Left cardiac atrium (tissue), 4 donors: ENCODE measurements around the gene PPIF. TPM values are rescaled to one million over a fixed set of nuclear protein-coding genes. Genes with fewer than 3 reads are reported as not detected.

ENCODE experiments used
- ATAC-seq, 2 donors: fragments of 200-7000 bp; cut with Tn5 transposase; one replicate each; pipeline ENCODE4 v1.9.1; 2020; ENCODE audit warnings: mild to moderate bottlenecking in 2 of 2, moderate library complexity in 2 of 2
- DNase-seq: peaks from one replicate; pipeline ENCODE4 v3.0.0-alpha.2; 2020
- intact Hi-C, 2 donors: fragments of 100-400 bp; cut with DNase I; formaldehyde crosslinking; loops; one replicate each; pipeline versions ENCODE4 v1.14.1 to v1.15.1; 2022 to 2023
- total RNA-seq, 2 donors: library from RNA; stranded (reverse); fragmentation: NEBNext Ultra II Directional; extraction: Animal tissue kit (Norgen Biotek cat#: 25700); gene quantifications; one replicate each; pipeline ENCODE4 v1.2.1, GENCODE V29; 2021
- donor health status: DM: no; HTN: yes; CAD: no.
- donor health status: DM: no; HTN: yes; CAD: no; lungs with severe emphysema.
- donor health status: DM: yes; HTN: yes; CAD: no.
- donor health status: Dilated cardiomyopathy.

The PPIF gene
- total RNA-seq, 2 donors from 2014 or later: 110 to 155 TPM

- intact Hi-C loops: no loop called here
- ATAC-seq (peak in 1 of 2 donors; percentile 57), DNase-seq (peak; percentile 35)
These were observed 44.2 kb downstream of the PPIF start for GRCh38 chr10:79391231-79392019.

- no peak for ATAC-seq
- DNase-seq: no peak
- intact Hi-C loops: no loop called here
These were observed 44.7 kb downstream of the PPIF start for GRCh38 chr10:79392020-79392398.

GRCh38 chr10:79392506-79393176, 45.4 kb downstream of the PPIF start:
- DNase-seq (peak; percentile 22), ATAC-seq (peak; percentile 11 to 76)
- intact Hi-C loops: no loop called here

GRCh38 chr10:79393221-79393923, 46.1 kb downstream of the PPIF start:
- no peak for ATAC-seq
- intact Hi-C loops: no loop called here
- peak; percentile 10 for DNase-seq

GRCh38 chr10:79393924-79394610, 46.8 kb downstream of the PPIF start:
- peak; percentile 10 for DNase-seq
- intact Hi-C loops: no loop called here
- no peak for ATAC-seq

- intact Hi-C loops: no loop called here
- peak; percentile 4 for DNase-seq
These were observed 47.4 kb downstream of the PPIF start for GRCh38 chr10:79394664-79395063.

GRCh38 chr10:79396520-79396919, 49.3 kb downstream of the PPIF start:
- intact Hi-C loops: no loop called here
- DNase-seq: peak; percentile 1
- ATAC-seq: no peak

More at GRCh38 chr10:79394664-79395063, 47.4 kb downstream of the PPIF start:
- ATAC-seq: no peak

- DNase-seq (no peak), ATAC-seq (no peak)
- intact Hi-C loops: no loop called here
These were observed 49.8 kb downstream of the PPIF start for GRCh38 chr10:79397051-79397450.

- intact Hi-C loops: no loop called here
- peak; percentile 75 for DNase-seq
- ATAC-seq: peak in 1 of 2 donors; percentile 34
These were observed 50.5 kb downstream of the PPIF start for GRCh38 chr10:79397575-79398303.

GRCh38 chr10:79398642-79399041, 51.4 kb downstream of the PPIF start:
- DNase-seq: no peak
- ATAC-seq: no peak
- intact Hi-C loops: no loop called here

GRCh38 chr10:79399223-79399831, 52.1 kb downstream of the PPIF start:
- DNase-seq (peak; percentile 93), ATAC-seq (peak; percentile 77 to 86)
- intact Hi-C loops: no loop called here

GRCh38 chr10:79400146-79401004, 53.1 kb downstream of the PPIF start:
- no peak for DNase-seq
- ATAC-seq: no peak
- intact Hi-C loops: loop anchor here in 1 of 2 donors (5.0 kb wide), 1 partner anchor 42 kb away; no protein-coding TSS in a partner anchor

GRCh38 chr10:79401015-79401921, 54.0 kb downstream of the PPIF start:
- ATAC-seq (peak; percentile 2 to 28), DNase-seq (peak; percentile 76)
- intact Hi-C loops: loop anchor here in 1 of 2 donors (5.0 kb wide), 1 partner anchor 41 kb away; no protein-coding TSS in a partner anchor

GRCh38 chr10:79402625-79402946, 55.3 kb downstream of the PPIF start:
- intact Hi-C loops: loop anchor here in 1 of 2 donors (5.0 kb wide), 1 partner anchor 40 kb away; no protein-coding TSS in a partner anchor
- no peak for ATAC-seq
- DNase-seq: no peak

- DNase-seq (peak; percentile 17), ATAC-seq (no peak)
- intact Hi-C loops: loop anchor here in 1 of 2 donors (5.0 kb wide), 1 partner anchor 39 kb away; no protein-coding TSS in a partner anchor
These were observed 55.7 kb downstream of the PPIF start for GRCh38 chr10:79402951-79403350.
